ENCODE data around the gene GARIN5B.
"Not testable (repeated sequence)": the region's sequence is repeated elsewhere in the genome, so short reads cannot be mapped to it uniquely, and the experiment has no call there.

Gene GARIN5B

DNA sequence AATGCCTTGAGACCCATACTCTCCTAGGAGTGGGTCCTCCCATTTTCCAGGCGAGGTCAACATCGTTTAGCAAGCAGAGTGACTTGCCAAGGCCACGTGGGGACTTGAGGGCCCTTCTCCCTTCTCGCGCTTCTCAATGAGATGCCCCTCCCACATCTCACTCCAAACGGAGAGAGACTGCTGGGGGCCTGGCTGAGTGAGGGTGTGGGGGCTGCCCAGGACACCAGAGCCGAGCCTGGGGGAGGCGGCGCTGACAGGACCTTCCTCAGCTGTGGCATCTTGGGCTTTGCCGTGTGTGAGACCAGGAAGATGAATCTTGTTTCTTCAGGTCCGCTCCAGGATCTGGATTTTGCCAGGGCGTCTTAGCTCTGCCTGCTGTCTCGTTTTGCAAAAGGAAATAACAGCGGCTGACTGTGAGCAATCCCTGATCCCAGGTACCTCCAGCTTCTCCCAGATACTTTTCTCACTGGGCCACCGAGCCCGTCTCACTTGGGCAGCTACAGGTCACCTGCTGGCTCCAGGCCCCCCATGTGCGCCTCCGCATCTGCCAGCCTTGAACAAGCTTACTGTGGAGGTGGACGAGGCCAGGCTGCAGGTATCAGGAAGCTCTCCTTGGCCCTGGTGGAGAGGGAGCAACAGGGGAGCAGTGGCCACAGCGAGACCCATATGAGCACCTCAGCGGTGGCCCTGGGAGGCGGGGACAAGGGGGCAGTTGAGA, 14.6 kb downstream of the GARIN5B start:
- DNase-seq (ENCODE audit: low read depth): no peak

DNA sequence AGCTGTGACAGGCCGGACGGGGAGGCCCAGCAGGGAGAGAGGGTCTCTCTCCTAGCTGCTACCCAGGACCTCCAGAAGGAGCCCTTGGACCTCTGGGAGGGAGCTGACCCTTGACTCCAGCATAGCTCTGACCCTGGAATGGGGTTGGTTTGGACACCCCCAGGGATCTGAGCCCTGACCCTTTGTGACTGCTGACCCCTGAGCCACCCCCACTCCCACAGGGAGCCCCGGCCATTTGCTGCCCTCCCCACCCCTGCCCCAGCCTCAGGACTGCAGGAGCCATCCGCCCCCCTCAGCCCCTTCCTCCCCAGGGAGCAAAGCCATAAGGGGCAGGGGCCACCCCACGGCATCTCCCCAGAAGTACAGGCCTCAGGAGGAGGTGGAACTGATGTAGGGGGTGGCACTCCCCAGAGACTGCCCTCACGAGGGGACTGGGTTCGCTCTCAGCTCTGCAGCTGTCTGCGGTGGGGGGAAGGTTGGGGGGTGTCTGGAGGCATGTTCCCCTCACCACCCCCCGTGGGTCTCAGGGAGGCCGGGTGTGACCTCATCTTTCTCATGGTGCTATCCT, 15.5 kb downstream of the GARIN5B start:
- DNase-seq (ENCODE audit: low read depth): no peak

DNA sequence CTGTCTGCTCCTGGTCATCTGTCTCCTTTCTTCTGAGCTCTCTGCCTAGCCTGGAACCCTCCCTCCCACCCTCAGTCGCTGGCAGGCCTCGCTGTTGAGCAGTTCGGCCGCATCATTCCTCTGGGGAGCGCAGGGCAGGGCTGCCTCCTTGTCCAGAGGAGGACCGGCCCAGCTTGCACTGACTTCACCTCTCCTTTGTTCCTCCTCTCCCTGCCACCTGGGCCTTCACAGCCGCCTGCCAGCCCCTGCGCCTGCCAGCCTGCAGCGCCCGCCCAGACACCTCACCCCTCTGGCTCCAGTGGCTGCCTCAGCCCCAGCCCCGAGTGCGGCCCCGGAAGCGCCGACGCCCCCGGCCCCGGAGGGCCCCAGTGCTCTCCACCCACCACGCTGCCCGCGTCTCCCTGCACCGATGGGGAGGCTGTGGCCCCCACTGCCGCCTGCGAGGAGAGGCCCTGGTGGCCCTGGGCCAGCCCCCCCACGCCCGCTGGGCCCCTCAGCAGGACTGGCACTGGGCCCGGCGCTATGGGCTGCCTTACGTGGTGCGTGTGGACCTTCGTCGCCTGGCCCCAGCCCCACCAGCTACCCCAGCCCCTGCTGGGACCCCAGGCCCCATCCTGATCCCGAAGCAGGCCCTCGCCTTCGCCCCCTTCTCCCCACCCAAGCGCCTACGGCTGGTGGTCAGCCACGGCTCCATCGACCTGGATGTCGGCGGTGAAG, 16.2 kb downstream of the GARIN5B start:
- DNase-seq (ENCODE audit: low read depth): no peak

DNA sequence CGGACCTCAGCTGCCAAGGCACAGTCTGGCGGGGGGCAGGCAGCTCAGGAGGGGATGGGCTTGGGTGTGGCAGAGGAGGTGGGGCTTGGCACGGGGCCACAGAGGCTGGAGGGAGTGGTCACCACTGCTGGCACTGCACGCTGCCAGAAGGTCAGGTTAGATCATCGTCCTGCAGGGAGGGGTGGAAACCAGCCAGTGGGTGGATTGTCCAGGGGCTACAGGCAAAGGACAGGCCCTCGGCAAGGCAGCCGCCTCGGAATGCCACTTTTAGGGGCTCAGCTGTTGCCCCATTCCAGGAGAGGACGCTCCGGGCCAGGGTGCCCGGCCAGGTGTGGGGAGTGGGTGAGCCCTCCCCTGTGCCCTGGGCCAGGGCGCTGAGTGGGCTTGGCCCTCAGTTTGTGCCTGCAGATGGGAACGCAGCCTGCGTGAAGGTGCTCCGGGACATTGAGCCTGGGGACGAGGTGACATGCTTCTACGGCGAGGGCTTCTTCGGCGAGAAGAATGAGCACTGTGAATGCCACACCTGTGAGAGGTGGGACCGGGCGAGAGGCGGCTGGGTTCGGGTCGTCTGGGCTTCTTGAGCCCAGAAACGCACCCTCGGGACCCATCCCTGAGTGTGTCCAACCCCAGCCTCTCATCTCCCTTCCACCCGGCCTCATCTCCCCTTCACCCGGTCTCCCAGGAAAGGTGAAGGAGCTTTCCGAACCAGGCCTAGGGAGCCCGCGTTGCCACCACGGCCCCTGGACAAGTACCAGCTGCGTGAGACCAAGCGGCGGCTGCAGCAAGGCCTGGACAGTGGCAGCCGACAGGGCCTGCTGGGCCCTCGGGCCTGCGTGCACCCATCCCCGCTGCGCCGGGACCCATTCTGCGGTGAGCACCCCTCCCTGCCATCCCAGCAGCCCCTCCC, 17.0 kb downstream of the GARIN5B start:
- no peak for DNase-seq (ENCODE audit: low read depth)

DNA sequence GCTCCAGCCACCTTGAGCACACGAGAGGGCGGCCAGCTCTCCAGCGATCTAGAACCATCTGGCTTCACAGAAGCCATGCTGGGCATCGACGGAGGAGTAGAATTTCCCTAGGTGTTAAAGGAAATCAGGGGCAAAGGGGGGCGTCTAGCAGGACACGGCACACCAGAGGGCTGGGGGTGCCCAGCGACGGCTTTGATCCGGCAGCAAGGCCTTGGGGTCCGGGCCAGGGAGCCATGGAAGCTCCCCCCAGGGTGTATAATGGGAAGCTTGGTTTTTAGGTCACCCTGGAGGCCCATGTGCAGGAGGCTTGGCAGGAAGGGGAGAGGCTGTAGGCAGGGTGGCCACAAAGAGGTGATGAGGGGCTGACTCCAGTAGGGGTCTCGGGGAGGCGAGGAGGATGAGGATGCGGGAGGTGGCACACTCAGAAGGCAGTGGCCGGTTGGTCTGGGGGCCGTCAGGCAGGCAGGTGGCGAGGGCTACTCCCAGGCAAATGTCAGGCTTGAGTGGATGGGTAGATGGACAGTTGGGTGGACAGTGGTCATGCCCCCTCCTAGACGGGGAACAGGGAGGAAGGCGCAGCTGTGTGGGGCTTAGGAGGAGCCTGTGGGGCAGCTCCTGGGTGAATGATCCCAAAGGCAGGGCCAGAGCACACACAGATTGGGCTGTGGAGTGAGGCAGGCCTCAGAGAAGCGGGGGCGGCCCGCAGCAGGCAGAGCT, 17.8 kb downstream of the GARIN5B start:
- DNase-seq (ENCODE audit: low read depth): no peak

DNA sequence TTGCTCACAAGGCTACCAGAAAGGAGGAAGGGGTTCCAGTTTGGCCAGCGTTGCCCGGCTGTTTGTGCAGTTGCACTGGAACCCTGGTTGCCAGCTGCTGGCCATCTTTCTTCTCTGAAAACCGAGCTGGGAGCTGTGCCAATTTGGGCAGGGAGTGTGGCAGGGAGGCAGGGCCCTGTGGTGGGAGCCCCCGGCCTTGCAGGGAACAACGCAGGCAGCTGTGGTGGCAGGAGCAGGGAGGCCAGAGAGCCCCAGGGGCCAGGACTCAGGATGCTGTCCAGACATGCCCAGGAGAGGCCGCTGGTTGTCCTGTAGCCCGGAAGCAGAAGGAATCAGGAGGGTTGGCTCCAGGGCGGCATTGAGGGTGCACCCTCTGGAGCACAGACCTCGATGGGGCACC, 18.6 kb downstream of the GARIN5B start:
- DNase-seq (ENCODE audit: low read depth): no peak

DNA sequence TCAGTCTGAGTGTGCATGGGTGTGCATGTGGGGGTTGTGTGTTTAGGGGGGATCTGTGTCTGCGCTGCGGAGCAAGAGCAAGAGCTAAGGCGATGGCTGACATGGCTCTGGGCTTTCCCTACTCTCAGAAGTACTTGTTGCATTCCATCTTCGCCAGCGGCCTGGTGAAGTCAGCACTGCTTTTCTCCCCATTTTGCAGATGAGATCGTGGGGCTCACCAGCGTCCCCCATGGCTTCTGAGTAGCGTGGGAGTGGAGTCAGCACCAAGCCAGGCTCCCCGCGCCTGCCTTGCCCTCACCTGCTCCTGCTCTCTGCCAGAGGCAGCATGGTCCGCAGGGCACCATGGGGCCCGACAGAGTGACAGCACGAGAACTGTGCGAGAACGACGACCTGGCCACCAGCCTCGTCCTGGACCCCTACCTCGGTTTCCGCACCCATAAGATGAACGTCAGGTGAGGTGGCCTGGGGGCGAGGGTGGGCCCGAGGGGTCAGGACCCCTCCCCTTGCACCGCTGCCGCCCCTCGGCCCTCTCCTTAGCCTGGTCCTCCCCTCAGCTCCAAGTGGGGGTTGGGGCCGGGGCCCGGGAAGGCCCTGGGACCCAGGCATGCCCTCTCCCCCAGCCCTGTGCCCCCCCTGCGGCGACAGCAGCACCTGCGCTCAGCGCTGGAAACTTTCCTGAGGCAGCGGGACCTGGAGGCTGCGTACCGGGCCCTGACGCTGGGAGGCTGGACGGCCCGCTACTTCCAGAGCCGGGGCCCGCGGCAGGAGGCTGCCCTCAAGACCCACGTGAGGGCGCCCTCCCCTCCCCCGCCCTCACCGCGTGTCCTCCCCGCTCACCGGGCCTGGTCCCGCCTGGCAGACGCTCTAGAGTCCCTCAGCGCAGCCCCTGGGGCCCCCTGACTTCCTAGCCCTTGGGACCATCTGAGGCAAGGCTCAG, 21.2 kb downstream of the GARIN5B start:
- no peak for DNase-seq (ENCODE audit: low read depth)

DNA sequence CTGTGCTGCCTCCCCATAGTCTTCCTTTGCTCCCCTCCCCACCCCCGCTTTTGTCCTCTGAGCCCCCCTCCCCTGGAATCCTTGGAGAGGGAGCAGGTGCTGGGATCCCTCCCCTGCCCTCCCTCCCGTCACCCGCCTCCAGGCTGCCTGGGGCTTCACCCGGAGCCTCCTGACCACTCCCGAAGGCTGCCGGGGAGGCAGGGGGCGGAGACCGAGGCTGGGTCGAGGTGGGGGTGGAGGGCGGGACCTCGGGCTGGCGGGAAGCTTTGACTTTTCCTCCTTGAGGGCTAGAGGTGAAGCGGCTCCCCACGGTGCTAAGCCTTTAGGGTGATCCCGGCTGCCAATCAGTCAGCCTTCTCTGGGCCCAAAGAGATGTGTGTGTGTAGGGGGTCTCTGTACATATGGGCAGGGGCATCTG, 21.9 kb downstream of the GARIN5B start:
- DNase-seq (ENCODE audit: low read depth): peak; percentile 47

DNA sequence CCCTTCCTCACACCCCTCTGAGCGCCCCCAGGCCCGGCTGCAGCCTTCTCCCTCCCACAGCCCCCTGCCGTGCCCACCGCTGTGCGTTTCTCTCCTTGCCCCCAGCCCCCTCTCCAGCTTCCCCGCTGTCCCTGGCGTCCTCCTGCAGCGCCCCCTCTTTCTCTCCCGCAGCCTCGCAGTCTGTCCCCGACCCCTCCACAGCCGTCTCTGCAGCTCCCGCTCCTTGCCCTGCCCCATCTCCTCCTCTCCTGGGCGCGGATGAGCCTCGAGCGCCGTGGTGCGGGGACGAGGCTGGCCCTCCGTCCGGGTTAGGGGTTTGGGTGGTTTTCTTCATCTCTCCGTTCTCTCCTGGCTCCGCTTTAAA, 22.3 kb downstream of the GARIN5B start:
- no peak for DNase-seq (ENCODE audit: low read depth)

DNA sequence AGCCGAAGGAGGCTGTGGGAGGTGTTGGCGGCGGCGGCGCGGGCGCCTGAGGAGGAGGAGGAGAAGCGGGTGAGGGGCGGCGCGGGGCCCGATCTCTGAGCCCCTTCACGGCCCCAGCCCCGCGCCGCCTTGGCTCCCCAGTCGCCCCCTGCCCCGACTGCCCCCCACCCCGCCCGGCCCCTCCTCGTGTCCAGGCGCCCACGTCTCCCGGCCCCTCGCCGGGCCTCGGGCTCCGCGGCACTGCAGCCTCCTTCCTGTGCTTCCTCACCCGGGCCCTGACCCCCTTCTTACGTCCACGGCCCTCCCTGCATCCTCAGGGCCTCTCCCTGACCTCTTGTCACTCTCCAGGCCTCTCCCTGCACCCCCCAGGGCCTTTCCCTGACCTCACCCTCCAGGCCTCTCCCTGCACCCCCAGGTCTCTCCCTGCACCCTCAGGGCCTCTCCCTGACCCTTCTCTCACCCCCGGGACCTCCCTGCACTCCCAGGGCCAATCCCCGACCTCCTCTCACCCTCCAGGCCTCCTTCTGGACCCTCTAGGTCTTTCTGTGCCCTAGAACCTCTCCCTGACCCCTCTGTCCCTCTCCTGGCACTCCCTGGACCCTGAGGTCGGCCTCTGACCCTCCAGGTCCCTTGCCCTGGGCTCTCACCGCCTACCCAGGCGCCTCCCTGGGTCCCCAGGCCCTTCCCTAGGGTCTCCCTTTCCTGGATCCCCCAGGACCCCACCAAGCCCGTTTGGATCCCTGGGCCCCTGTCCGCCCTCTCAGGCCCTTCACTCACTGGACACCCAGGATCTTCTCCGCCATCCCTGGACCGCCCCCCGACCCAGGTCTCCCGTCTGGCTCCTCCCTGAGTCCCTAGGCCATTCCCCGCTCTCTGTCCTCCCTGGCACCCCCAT, 22.9 kb downstream of the GARIN5B start:
- no peak for DNase-seq (ENCODE audit: low read depth)

DNA sequence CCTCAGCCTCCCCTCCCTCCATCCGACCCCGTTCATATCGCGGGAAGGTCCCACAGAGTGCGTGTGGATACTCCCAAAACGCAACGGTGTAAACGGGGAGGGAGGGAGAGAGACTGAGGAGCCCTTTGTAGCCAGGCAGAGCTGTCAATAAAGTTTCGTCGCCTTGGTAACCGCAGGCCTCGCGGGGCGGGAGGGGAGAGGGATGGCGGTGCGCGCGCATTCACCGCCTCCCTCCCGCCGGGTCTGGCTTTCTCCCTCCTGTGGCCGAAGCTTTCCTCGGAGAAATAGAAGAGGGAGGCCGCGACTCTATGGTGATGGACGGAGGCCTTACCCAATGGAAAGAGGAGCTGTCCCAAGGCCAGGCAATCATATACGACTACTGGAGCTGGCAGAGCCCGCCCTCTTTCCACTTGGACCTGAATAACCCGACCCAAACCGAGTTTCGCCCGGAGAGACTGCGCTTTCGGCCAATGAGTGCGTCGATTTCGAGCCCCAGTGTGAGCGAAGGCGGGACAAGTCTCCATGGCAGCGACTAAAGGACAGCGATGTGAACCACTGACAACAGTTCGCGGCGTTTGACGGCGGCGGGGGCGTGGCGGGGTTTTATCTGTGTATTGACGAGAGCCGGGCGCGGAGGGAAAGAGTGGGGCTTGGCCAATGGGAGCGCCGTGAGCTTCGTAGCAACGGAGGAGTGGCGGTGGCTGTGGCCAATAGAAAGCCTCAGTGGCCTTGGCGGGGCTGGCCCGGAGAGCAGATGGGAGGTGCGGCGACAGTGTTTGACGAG, 23.8 kb downstream of the GARIN5B start, which contains the start of gene KMT5C:
TSS of gene KMT5C (plus strand) at position 772 of the 784 bp plus-strand sequence. CDS start 2,061 bp downstream, outside the sequence.
- DNase-seq (ENCODE audit: low read depth): peak; percentile 100

DNA sequence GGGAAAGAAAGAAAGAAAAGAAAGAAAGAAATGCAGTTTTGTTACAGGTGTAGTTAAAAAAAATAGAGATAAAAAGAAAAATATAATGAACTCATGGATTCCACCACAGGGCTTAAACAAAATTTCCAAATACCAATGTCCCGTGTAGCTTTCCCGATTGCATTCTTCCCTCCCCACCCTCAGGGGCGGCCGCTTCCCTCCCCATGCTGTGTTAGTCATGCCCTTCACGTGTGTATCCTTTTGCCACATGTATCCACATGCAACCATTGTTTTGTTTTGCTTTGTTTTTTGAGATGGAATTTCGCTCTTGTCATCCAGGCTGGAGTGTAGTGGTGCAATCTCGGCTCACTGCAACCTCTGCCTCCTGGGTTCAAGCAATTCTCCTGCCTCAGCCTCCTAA, 27.0 kb downstream of the GARIN5B start:
- no peak for DNase-seq (ENCODE audit: low read depth)

DNA sequence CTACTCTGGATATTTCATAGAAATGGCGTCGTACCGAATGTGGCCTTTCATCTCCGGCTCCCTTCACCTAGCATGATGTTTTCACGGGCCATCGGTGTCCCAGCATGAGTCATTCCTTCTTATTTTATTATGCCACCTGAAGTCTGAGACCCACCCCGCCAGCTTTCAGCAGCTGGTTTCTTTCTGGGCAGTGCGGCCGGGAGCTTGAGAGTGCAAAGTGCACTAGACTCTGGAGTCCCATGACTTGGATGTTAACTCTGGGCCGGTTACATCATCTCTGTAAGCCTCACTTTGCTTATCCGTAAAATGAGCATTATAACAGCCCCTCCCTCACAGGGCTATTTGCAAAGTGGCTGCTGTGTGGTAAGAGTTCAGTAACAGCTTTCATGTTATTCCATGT, 29.2 kb downstream of the GARIN5B start:
- DNase-seq (ENCODE audit: low read depth): no peak

DNA sequence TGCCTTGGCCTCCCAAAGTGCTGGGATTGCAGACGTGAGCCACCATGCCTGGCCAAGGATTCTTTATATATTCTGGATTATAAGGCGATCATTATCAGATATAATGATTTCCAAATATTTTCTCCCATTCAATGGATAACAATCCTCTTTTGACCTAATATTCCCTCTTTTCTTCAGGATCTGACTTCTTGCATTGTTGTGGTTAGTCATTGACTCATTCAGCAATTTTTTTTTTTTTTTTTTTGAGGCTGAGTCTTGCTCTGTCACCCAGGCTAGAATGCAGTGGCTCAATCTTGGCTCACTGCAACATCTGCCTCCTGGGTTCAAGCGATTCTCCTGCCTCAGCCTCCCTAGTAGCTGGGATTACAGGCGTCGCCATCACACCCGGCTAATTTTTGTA, 33.3 kb downstream of the GARIN5B start:
- DNase-seq (ENCODE audit: low read depth): not testable (repeated sequence)

DNA sequence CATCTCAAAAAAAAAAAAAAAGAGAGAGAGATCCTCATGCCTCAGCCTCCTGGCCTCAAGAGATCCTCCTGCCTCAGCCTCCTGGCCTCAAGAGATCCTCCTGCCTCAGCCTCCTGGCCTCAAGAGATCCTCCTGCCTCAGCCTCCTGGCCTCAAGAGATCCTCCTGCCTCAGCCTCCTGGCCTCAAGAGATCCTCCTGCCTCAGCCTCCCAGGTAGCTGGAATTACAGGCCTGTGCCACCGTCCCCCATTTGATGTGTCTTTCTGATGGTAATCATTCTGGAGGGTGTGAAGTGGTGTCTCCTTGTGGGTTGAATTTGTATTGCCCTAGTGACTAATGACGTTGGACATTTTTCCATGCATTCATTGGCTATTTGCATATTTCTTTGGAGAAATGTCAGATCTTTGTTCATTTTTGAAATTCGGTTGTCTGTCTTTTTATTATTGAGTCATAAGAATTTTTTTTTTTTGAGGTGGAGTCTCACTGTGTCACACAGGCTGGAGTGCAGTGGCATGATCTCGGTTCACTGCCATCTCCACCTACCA, 34.2 kb downstream of the GARIN5B start:
- DNase-seq (ENCODE audit: low read depth): not testable (repeated sequence)

DNA sequence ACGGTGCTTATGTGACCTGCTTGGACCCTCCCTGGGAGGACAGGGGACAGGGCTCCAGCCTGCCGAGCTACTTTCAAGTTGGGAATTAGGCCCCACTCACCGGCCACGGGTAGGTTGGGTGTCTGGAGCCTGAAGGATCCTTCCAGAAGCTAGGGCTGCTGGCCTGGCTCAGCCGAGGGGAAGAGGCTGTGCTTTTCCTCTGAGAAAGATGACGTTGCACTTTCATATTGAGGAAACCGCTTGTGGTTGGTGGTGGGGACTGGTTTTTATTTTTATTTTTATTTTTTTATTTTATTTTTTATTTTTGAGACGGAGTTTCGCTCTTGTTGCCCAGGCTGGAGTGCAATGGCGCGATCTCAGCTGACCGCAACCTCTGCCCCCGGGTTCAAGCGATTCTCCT, 37.9 kb downstream of the GARIN5B start, which contains the start of gene TMEM150B:
TSS of gene TMEM150B (minus strand) at position 170 of the 400 bp plus-strand sequence. CDS start 4,305 bp downstream, outside the sequence.
- DNase-seq (ENCODE audit: low read depth): no peak

DNA sequence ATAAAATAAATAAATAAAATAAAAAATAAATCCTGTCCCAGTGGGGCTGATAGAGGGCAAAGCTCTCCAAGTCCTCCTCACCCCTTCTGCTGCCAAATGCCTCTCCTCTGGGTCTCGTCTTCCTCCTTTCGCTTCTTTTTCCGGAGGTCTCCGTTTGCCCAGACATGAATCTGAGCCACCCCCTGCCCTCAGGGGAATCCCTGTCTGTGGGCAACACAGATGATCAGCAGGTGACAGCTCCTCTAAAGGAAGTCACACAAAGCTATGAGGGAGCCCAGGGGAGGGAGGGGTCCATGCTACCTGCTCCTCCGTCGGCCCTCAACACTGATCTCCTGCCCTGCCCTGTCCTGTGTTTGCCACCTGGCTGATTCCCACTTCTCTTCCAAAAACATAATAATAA, 38.4 kb downstream of the GARIN5B start:
- DNase-seq (ENCODE audit: low read depth): no peak
